Measurements from ENCODE around the gene CBFA2T2.

The CBFA2T2 gene

GRCh38 chr20:33515569-33516216 lies 25.8 kb downstream of the CBFA2T2 start:
- H3K4me3 ChIP-seq (replicated peaks in 1 of 2; ENCODE audit: low read depth in 2 of 2, low read length in 2 of 2) = no peak overlapping the region
- peak in 1 of 2 donors; percentile 16 for DNase-seq (ENCODE audit: low read depth in 2 of 2)
- TF ChIP-seq CTCF (IDR thresholded peaks at IDR 0.05; ENCODE audit: low read depth, low read length) = peak; percentile 31

GRCh38 chr20:33516882-33517281 lies 27.0 kb downstream of the CBFA2T2 start:
- peak; percentile 12 to 28 for DNase-seq (ENCODE audit: low read depth in 2 of 2)

GRCh38 chr20:33518071-33518470 lies 28.2 kb downstream of the CBFA2T2 start:
- DNase-seq (ENCODE audit: low read depth in 2 of 2) = peak; percentile 66 to 68
- H3K4me3 ChIP-seq (replicated peaks in 1 of 2; ENCODE audit: low read depth in 2 of 2, low read length in 2 of 2) = no peak overlapping the region
- no peak for TF ChIP-seq CTCF (IDR thresholded peaks at IDR 0.05; ENCODE audit: low read depth, low read length)

More at GRCh38 chr20:33516882-33517281, 27.0 kb downstream of the CBFA2T2 start:
- no peak overlapping the region for H3K4me3 ChIP-seq (replicated peaks in 1 of 2; ENCODE audit: low read depth in 2 of 2, low read length in 2 of 2)
- TF ChIP-seq CTCF (IDR thresholded peaks at IDR 0.05; ENCODE audit: low read depth, low read length) = no peak

- H3K4me3 ChIP-seq (replicated peaks in 1 of 2; ENCODE audit: low read depth in 2 of 2, low read length in 2 of 2) = no peak overlapping the region
- TF ChIP-seq CTCF (IDR thresholded peaks at IDR 0.05; ENCODE audit: low read depth, low read length) = no peak
- DNase-seq (ENCODE audit: low read depth in 2 of 2) = no peak
Observed at GRCh38 chr20:33521461-33521860, 31.6 kb downstream of the CBFA2T2 start.

GRCh38 chr20:33522256-33522820 lies 32.4 kb downstream of the CBFA2T2 start:
- no peak for TF ChIP-seq CTCF (IDR thresholded peaks at IDR 0.05; ENCODE audit: low read depth, low read length)
- peak in 1 of 2 donors; percentile 13 for DNase-seq (ENCODE audit: low read depth in 2 of 2)
- H3K4me3 ChIP-seq (replicated peaks in 1 of 2; ENCODE audit: low read depth in 2 of 2, low read length in 2 of 2) = no peak overlapping the region

GRCh38 chr20:33524261-33524660 lies 34.4 kb downstream of the CBFA2T2 start:
- no peak for TF ChIP-seq CTCF (IDR thresholded peaks at IDR 0.05; ENCODE audit: low read depth, low read length)
- DNase-seq (ENCODE audit: low read depth in 2 of 2) = no peak
- no peak overlapping the region for H3K4me3 ChIP-seq (replicated peaks in 1 of 2; ENCODE audit: low read depth in 2 of 2, low read length in 2 of 2)
